Smooth muscle cell (in vitro differentiated cells): ENCODE data around the gene SPTBN1. TPM values are rescaled to one million over a fixed set of nuclear protein-coding genes. Genes with fewer than 3 reads are reported as not detected.
A peak's percentile ranks its signal among the peaks of the same experiment; 100 is the strongest.

ENCODE experiments used
- DNase-seq: peaks from one replicate; lab custom pipeline; 2025; ENCODE audit not compliant: unreplicated experiment; lab: John Stamatoyannopoulos, UW
- H2AFZ ChIP-seq: fragments of 200-600 bp; sonication (generic); 2 replicates; pipeline ENCODE4 v1.6.0; 2016; ENCODE audit warnings: antibody characterized with exemption, low read depth, mild to moderate bottlenecking
- H3F3A ChIP-seq: fragments of 200-600 bp; sonication (generic); 2 replicates; pipeline ENCODE4 v1.6.0; 2017; ENCODE audit warnings: antibody characterized with exemption, low read depth
- H3K27ac ChIP-seq: fragments of 200-600 bp; sonication (generic); 2 replicates; pipeline ENCODE4 v1.5.1; 2016; ENCODE audit warnings: low read depth, mild to moderate bottlenecking
- H3K27me3 ChIP-seq: fragments of 200-600 bp; sonication (generic); 2 replicates; pipeline ENCODE4 v1.6.1; 2016; ENCODE audit warnings: low read depth, mild to moderate bottlenecking
- H3K36me3 ChIP-seq: fragments of 200-600 bp; sonication (generic); 2 replicates; pipeline ENCODE4 v1.5.1; 2016; ENCODE audit warnings: low read depth
- H3K4me1 ChIP-seq: fragments of 200-600 bp; sonication (generic); 2 replicates; pipeline ENCODE4 v1.5.1; 2016; ENCODE audit warnings: low read depth
- H3K4me2 ChIP-seq: fragments of 200-600 bp; sonication (generic); 2 replicates; pipeline ENCODE4 v1.6.0; 2016; ENCODE audit warnings: mild to moderate bottlenecking
- H3K4me3 ChIP-seq: fragments of 200-600 bp; sonication (generic); 2 replicates; pipeline ENCODE4 v1.5.1; 2016; ENCODE audit warnings: mild to moderate bottlenecking
- H3K79me2 ChIP-seq: fragments of 200-600 bp; sonication (generic); 2 replicates; pipeline ENCODE4 v1.6.0; 2016; ENCODE audit warnings: low read depth, mild to moderate bottlenecking
- H3K9ac ChIP-seq: fragments of 200-600 bp; sonication (generic); 2 replicates; pipeline ENCODE4 v1.6.0; 2016; ENCODE audit warnings: low read depth
- H3K9me3 ChIP-seq: fragments of 200-600 bp; sonication (generic); replicated peaks from 2 replicates; pipeline ENCODE4 v1.5.1; 2016; ENCODE audit warnings: low read depth
- H4K20me1 ChIP-seq: fragments of 200-600 bp; sonication (generic); 2 replicates; pipeline ENCODE4 v1.6.0; 2016; ENCODE audit warnings: low read depth
- CTCF ChIP-seq: fragments of 200-600 bp; sonication (generic); IDR thresholded peaks from 2 replicates; pipeline ENCODE4 v1.5.1; 2017; ENCODE audit warnings: borderline replicate concordance, mild to moderate bottlenecking, antibody characterized with exemption; ENCODE audit not compliant: insufficient read depth, poor library complexity, severe bottlenecking
- WGBS: methylation state at CpG from one replicate; pipeline ENCODE4 v1.1.7; 2016; ENCODE audit warnings: low lambda C conversion rate; 5-methylcytosine and 5-hydroxymethylcytosine counted together
- polyA plus RNA-seq: library from polyadenylated mRNA; unstranded; fragments of >200 nt; fragmentation: Nextera tagmentation; extraction: Ambion mirVana; gene quantifications from 2 replicates; pipeline ENCODE4 v1.2.1, GENCODE V29; 2016
- total RNA-seq: library from RNA; depleted of rRNA; stranded (reverse); fragments of >200 nt; gene quantifications from 2 replicates; pipeline ENCODE4 v1.2.3, GENCODE V29; 2014

SPTBN1 gene
- total and polyA plus RNA-seq, 2 experiments from 2014 or later, result 78.7 to 186 TPM

GRCh38 chr2:54653572-54654204 lies 197.6 kb downstream of the SPTBN1 start:
- 92% methylated on average over 26 of the region's 26 CpGs for WGBS
- no peak overlapping the region for H3K9ac ChIP-seq
- H3K36me3 ChIP-seq, result peaks cover 51% of the 10 kb centered on the region
- peaks cover 31% of the 10 kb centered on the region for H4K20me1 ChIP-seq
- peaks cover 26% of the 10 kb centered on the region for H3F3A ChIP-seq
- no peak overlapping the region for H3K4me2 ChIP-seq
- TF ChIP-seq CTCF, result no peak
- no peak overlapping the region for H2AFZ ChIP-seq
- no peak overlapping the region for H3K4me3 ChIP-seq
- no peaks in the 10 kb centered on the region for H3K27me3 ChIP-seq
- no peak for DNase-seq
- peaks cover 3% of the 10 kb centered on the region for H3K4me1 ChIP-seq
- no peak overlapping the region for H3K27ac ChIP-seq
- H3K9me3 ChIP-seq, result no peaks in the 10 kb centered on the region
- peaks cover 29% of the 10 kb centered on the region for H3K79me2 ChIP-seq

DNA sequence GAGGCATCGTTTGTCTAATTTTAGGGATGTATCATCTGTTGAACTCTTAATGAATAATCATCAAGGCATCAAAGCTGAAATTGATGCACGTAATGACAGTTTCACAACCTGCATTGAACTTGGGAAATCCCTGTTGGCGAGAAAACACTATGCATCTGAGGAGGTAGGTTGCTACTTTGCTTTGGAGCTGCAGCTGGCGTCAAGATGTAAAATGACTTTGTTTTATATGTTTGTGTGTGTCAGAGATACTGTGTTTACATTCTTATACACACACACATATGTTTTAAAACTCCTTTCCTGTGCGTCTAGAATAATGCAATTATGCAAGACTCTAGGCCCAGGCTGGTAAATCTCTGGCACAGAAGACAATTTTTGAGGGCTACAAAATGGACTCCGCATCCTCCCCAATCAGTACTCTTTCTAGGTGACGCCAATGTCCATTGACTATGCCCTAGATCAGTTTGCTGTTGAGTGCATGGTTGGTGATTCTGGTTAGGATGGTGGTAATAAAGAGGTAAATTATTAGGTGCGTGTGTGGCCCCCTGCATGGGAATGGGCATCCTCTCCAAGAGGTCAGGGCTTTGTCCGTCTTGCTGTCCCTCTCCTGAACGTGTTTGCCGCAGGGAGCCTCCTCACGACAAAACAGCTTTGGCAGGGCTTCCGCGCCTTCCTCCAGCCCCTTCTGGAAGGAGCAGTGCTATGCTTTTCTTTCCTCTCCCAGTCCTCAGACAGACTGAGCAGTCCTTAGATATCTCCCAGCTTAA lies 199.1 kb downstream of the SPTBN1 start:
- Histone ChIP-seq H2AFZ (no peak overlapping the region), H3K79me2 (peaks cover 26% of the 10 kb centered on the region), H3K27ac (no peak overlapping the region), H3K4me2 (no peak overlapping the region), H3K36me3 (peaks cover 46% of the 10 kb centered on the region), H3K4me3 (no peak overlapping the region), H3F3A (peaks cover 31% of the 10 kb centered on the region), H3K9ac (no peak overlapping the region), H4K20me1 (peaks cover 44% of the 10 kb centered on the region), H3K4me1 (peaks cover 3% of the 10 kb centered on the region), H3K9me3 (no peaks in the 10 kb centered on the region), H3K27me3 (no peaks in the 10 kb centered on the region)
- no peak for DNase-seq
- 95% methylated on average over 14 of the region's 14 CpGs for WGBS
- no peak for TF ChIP-seq CTCF

- peaks cover 36% of the 10 kb centered on the region for H3F3A ChIP-seq
- no peaks in the 10 kb centered on the region for H3K9me3 ChIP-seq
- H3K4me2 ChIP-seq, result no peak overlapping the region
- H3K27me3 ChIP-seq, result no peaks in the 10 kb centered on the region
- H3K4me1 ChIP-seq, result peaks cover 3% of the 10 kb centered on the region
- no peak for TF ChIP-seq CTCF
- H3K4me3 ChIP-seq, result no peak overlapping the region
- no peak overlapping the region for H3K27ac ChIP-seq
- no peak overlapping the region for H2AFZ ChIP-seq
- no peak overlapping the region for H3K9ac ChIP-seq
- DNase-seq, result no peak
- peaks cover 47% of the 10 kb centered on the region for H4K20me1 ChIP-seq
- peaks cover 21% of the 10 kb centered on the region for H3K79me2 ChIP-seq
- peaks cover 48% of the 10 kb centered on the region for H3K36me3 ChIP-seq
- WGBS, result 95% methylated on average over 3 of the region's 3 CpGs
These were observed 200.7 kb downstream of the SPTBN1 start for GRCh38 chr2:54656863-54657262.

DNA sequence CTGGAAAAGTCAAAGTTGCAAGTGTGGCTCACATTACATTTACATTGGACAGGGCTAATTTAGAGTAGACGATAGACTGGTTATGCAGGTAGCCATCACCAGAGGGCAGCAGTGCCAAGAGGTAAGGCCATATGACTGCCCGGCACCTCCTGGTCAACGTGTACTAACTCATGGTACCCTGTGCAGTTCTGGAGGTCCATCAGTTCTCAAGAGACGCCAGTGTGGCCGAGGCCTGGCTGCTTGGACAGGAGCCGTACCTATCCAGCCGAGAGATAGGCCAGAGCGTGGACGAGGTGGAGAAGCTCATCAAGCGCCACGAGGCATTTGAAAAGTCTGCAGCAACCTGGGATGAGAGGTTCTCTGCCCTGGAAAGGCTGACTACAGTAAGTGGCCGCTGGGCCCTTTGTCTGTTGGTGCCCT lies 201.5 kb downstream of the SPTBN1 start:
- no peak overlapping the region for H2AFZ ChIP-seq
- peaks cover 3% of the 10 kb centered on the region for H3K4me1 ChIP-seq
- H3K9ac ChIP-seq, result no peak overlapping the region
- no peak overlapping the region for H3K4me3 ChIP-seq
- H3K27ac ChIP-seq, result peak overlapping the region; percentile 12
- peaks cover 31% of the 10 kb centered on the region for H3F3A ChIP-seq
- peak; percentile 57 for TF ChIP-seq CTCF
- no peak for DNase-seq
- H3K9me3 ChIP-seq, result no peaks in the 10 kb centered on the region
- peaks cover 14% of the 10 kb centered on the region for H3K79me2 ChIP-seq
- H3K36me3 ChIP-seq, result peaks cover 47% of the 10 kb centered on the region
- peaks cover 55% of the 10 kb centered on the region for H4K20me1 ChIP-seq
- no peak overlapping the region for H3K4me2 ChIP-seq
- 90% methylated on average over 12 of the region's 12 CpGs for WGBS
- H3K27me3 ChIP-seq, result no peaks in the 10 kb centered on the region
